Measurements from ENCODE around the gene WSCD2. TPM values are rescaled to one million over a fixed set of nuclear protein-coding genes. Genes with fewer than 3 reads are reported as not detected.

The WSCD2 gene
- polyA plus RNA-seq, 1 of the 3 experiments (the other 2 are of a cell fraction) = 0.03 TPM

DNA sequence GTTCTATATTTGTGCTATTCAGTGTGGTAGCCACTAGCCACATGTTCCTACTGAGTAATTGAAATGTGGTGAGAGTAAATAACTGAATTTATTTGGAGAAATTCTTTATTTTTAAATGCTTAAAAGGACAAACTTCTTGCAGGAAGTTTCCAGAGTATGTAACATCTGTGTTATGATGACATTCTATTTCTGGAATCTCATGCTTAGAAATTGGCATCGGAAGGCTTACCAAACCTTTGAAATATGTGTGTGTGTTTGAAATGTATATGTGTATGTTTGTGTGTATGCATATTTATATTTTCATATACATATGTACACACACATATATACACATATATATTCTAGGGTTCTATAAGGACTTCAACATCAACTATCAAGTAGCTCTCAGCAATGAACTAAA, 12.4 kb upstream of the WSCD2 start:
- Histone ChIP-seq H3K9me3 (no peaks in the 10 kb centered on the region), H3K27me3 (ENCODE audit: insufficient read depth) (no peaks in the 10 kb centered on the region), H2AFZ (ENCODE audit: low read depth) (no peak overlapping the region), H3K79me2 (ENCODE audit: insufficient read depth) (no peaks in the 10 kb centered on the region), H3K36me3 (replicated peaks in 1 of 2; ENCODE audit: control insufficient read depth in 1 of 2, insufficient read depth in 2 of 2, low read length in 1 of 2) (no peaks in the 10 kb centered on the region), H3K4me1 (ENCODE audit: control insufficient read depth in 1 of 2, insufficient read depth in 2 of 2, low read depth in 1 of 2, low read length in 1 of 2) (peaks cover 0 to 8% of the 10 kb centered on the region in 2 experiments; a peak in 1 of 4 replicates), H3K27ac (ENCODE audit: low read depth in 2 of 2, low read length in 1 of 2) (no peak overlapping the region), H3K9ac (no peak overlapping the region), H3K4me2 (no peak overlapping the region), H3K4me3 (ENCODE audit: low read depth in 2 of 2, low read length in 1 of 2) (no peak overlapping the region), H4K20me1 (ENCODE audit: insufficient read depth) (no peaks in the 10 kb centered on the region), H3K9me2 (no peaks in the 10 kb centered on the region), H3F3A (replicated peaks; ENCODE audit: insufficient read depth) (no peaks in the 10 kb centered on the region)
- DNase-seq = no peak
- no peak for TF ChIP-seq ELF1 (IDR thresholded peaks at IDR 0.05)
- TF ChIP-seq, protein P1, sequence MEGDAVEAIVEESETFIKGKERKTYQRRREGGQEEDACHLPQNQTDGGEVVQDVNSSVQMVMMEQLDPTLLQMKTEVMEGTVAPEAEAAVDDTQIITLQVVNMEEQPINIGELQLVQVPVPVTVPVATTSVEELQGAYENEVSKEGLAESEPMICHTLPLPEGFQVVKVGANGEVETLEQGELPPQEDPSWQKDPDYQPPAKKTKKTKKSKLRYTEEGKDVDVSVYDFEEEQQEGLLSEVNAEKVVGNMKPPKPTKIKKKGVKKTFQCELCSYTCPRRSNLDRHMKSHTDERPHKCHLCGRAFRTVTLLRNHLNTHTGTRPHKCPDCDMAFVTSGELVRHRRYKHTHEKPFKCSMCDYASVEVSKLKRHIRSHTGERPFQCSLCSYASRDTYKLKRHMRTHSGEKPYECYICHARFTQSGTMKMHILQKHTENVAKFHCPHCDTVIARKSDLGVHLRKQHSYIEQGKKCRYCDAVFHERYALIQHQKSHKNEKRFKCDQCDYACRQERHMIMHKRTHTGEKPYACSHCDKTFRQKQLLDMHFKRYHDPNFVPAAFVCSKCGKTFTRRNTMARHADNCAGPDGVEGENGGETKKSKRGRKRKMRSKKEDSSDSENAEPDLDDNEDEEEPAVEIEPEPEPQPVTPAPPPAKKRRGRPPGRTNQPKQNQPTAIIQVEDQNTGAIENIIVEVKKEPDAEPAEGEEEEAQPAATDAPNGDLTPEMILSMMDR (IDR thresholded peaks at IDR 0.05) = no peak
- no peak for TF ChIP-seq YY1 (IDR thresholded peaks at IDR 0.05; ENCODE audit: low read depth)
- TF ChIP-seq SIN3A (IDR thresholded peaks at IDR 0.05; ENCODE audit: borderline replicate concordance, low read depth, low read length) = no peak
- TF ChIP-seq FOSL2 (IDR thresholded peaks at IDR 0.05; ENCODE audit: borderline replicate concordance, low read depth) = no peak
- no peak for TF ChIP-seq POLR2AphosphoS5 (IDR thresholded peaks at IDR 0.05; ENCODE audit: low read depth, low read length)
- TF ChIP-seq, protein P2, sequence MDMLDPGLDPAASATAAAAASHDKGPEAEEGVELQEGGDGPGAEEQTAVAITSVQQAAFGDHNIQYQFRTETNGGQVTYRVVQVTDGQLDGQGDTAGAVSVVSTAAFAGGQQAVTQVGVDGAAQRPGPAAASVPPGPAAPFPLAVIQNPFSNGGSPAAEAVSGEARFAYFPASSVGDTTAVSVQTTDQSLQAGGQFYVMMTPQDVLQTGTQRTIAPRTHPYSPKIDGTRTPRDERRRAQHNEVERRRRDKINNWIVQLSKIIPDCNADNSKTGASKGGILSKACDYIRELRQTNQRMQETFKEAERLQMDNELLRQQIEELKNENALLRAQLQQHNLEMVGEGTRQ (IDR thresholded peaks at IDR 0.05; ENCODE audit: borderline replicate concordance, low read depth, low read length) = no peak
- no peak for TF ChIP-seq RAD21 (IDR thresholded peaks at IDR 0.05; ENCODE audit: low read length)
- no peak for TF ChIP-seq MEF2A (IDR thresholded peaks at IDR 0.05; ENCODE audit: borderline replicate concordance, low read depth)
- TF ChIP-seq JUND (IDR thresholded peaks at IDR 0.05) = no peak
- TF ChIP-seq EZH2phosphoT487 (IDR thresholded peaks at IDR 0.05; ENCODE audit: borderline replicate concordance, low read depth) = no peak
- no peak for TF ChIP-seq TCF12 (IDR thresholded peaks at IDR 0.05)
- no peak for TF ChIP-seq RXRA (IDR thresholded peaks at IDR 0.05; ENCODE audit: borderline replicate concordance, low read depth)
- no peak for TF ChIP-seq USF1 (IDR thresholded peaks at IDR 0.05; ENCODE audit: borderline replicate concordance, low read depth)
- TF ChIP-seq, protein P3, sequence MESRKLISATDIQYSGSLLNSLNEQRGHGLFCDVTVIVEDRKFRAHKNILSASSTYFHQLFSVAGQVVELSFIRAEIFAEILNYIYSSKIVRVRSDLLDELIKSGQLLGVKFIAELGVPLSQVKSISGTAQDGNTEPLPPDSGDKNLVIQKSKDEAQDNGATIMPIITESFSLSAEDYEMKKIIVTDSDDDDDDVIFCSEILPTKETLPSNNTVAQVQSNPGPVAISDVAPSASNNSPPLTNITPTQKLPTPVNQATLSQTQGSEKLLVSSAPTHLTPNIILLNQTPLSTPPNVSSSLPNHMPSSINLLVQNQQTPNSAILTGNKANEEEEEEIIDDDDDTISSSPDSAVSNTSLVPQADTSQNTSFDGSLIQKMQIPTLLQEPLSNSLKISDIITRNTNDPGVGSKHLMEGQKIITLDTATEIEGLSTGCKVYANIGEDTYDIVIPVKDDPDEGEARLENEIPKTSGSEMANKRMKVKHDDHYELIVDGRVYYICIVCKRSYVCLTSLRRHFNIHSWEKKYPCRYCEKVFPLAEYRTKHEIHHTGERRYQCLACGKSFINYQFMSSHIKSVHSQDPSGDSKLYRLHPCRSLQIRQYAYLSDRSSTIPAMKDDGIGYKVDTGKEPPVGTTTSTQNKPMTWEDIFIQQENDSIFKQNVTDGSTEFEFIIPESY (IDR thresholded peaks at IDR 0.05; ENCODE audit: borderline replicate concordance, low read depth) = no peak
- TF ChIP-seq GABPA (IDR thresholded peaks at IDR 0.05; ENCODE audit: low read depth) = no peak
- TF ChIP-seq, protein P4, sequence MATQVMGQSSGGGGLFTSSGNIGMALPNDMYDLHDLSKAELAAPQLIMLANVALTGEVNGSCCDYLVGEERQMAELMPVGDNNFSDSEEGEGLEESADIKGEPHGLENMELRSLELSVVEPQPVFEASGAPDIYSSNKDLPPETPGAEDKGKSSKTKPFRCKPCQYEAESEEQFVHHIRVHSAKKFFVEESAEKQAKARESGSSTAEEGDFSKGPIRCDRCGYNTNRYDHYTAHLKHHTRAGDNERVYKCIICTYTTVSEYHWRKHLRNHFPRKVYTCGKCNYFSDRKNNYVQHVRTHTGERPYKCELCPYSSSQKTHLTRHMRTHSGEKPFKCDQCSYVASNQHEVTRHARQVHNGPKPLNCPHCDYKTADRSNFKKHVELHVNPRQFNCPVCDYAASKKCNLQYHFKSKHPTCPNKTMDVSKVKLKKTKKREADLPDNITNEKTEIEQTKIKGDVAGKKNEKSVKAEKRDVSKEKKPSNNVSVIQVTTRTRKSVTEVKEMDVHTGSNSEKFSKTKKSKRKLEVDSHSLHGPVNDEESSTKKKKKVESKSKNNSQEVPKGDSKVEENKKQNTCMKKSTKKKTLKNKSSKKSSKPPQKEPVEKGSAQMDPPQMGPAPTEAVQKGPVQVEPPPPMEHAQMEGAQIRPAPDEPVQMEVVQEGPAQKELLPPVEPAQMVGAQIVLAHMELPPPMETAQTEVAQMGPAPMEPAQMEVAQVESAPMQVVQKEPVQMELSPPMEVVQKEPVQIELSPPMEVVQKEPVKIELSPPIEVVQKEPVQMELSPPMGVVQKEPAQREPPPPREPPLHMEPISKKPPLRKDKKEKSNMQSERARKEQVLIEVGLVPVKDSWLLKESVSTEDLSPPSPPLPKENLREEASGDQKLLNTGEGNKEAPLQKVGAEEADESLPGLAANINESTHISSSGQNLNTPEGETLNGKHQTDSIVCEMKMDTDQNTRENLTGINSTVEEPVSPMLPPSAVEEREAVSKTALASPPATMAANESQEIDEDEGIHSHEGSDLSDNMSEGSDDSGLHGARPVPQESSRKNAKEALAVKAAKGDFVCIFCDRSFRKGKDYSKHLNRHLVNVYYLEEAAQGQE (IDR thresholded peaks at IDR 0.05; ENCODE audit: low read depth, low read length) = no peak
- no peak for TF ChIP-seq FOXM1 (IDR thresholded peaks at IDR 0.05; ENCODE audit: low read depth)
- TF ChIP-seq FOXJ3 (CRISPR knock-in tag; IDR thresholded peaks at IDR 0.05) = no peak
- TF ChIP-seq, protein P5, sequence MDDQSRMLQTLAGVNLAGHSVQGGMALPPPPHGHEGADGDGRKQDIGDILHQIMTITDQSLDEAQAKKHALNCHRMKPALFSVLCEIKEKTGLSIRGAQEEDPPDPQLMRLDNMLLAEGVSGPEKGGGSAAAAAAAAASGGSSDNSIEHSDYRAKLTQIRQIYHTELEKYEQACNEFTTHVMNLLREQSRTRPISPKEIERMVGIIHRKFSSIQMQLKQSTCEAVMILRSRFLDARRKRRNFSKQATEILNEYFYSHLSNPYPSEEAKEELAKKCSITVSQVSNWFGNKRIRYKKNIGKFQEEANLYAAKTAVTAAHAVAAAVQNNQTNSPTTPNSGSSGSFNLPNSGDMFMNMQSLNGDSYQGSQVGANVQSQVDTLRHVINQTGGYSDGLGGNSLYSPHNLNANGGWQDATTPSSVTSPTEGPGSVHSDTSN (IDR thresholded peaks at IDR 0.05) = no peak
- CTCF ChIA-PET = interaction anchor here (5.4 kb wide), 1 partner anchor 12 kb away, joined by 27 read pairs; the partner anchor contains the start of gene WSCD2
- 71% methylated on average over 1 of the region's 1 CpG for WGBS (ENCODE audit: low lambda C conversion rate)
- POLR2A ChIA-PET = interaction anchor here (0.6 kb wide), 1 partner anchor 1533 kb away, joined by 3 read pairs; no protein-coding TSS in a partner anchor

Data from SK-N-SH (cell line).